HG03354 (cell line): ENCODE results near the gene NXPH3.
"Not testable (repeated sequence)": the region's sequence is repeated elsewhere in the genome, so short reads cannot be mapped to it uniquely, and the experiment has no call there.

Experiments
- ATAC-seq: cut with Tn5 transposase; IDR thresholded peaks from one replicate; pipeline ENCODE4 v1.9.1; 2021; ENCODE audit warnings: mild to moderate bottlenecking; ENCODE audit not compliant: unreplicated experiment, poor library complexity, severe bottlenecking

Gene NXPH3

DNA sequence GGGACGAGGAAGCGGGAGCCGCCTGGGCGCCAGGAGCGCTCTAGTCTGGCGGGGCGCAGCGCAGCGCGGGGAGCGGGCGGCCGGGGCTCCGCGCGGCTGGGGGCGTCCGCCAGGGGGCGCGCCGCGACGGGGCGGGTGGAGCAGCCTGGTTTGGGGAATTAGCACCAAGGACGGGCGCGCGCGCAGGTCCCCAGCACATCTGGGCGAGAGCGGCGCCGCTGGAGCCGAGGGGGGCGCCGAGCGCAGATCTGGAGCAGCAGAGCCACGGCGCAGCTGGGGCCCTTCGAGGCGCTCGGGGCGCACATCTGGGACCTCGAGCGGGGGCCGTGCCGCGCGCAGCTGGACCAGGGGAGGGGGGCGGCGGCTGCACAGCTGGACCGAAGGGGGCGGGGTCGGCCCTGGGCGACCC is at the start of gene NXPH3:
Gene NXPH3, plus strand, starts transcription at position 193 of the 409 bp plus-strand sequence. CDS start 349 bp downstream, outside the sequence.
- ATAC-seq: no peak

DNA sequence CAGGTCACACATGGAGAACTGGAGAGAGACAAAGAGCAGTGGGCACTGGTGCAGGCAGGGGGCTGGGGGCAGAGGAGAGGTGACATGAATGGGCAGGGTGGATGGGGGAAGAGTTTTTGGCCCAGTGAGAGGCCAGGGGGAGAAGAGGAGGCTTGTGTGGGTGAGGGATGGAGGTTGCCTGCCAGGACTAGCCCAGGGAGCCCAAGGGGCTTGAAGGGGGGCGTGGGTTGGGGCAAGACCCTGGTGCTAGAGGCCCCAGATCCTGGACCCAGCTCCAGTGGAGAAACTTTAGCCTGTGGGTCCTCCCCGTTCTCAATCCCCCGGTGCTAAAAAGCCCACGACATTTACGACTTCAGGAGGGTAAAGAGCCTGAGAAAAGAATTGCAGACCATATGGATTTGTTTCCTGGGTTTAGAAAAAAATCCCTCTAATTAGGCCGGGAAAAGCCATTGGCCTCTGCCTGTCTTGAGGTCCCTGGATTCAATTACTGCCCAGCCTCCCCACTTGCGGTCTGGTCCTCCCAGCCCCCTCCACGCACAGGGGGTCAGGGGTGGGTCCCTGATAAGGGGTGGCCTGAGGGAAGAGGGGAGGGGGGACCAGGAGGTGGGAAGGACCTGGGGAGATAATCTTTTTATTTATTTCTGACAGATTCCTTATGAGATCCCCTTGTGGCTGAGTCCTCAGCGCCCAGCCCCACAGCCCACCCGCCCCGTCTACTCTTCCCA is 47.6 kb upstream of the NXPH3 start:
- no peak for ATAC-seq

DNA sequence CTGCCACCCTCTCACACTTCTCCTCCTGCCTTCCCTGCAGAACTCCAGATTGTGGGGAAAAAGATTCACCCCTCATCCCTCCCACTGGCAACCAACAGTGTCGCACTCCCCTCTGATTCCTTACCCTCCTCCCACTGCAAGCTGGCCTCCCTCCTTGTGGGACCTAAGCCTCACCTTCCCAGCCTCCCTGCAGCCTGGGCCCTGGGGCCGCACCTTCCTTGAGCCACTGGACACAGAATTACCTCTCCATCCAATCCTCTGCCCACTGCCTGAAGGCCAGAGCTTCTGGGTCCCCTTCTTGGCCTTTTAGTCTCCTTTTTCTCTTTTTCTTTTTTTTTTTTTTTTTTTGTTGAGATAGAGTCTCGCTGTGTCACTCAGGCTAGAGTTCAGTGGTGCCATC is 46.7 kb upstream of the NXPH3 start:
- ATAC-seq: no peak

DNA sequence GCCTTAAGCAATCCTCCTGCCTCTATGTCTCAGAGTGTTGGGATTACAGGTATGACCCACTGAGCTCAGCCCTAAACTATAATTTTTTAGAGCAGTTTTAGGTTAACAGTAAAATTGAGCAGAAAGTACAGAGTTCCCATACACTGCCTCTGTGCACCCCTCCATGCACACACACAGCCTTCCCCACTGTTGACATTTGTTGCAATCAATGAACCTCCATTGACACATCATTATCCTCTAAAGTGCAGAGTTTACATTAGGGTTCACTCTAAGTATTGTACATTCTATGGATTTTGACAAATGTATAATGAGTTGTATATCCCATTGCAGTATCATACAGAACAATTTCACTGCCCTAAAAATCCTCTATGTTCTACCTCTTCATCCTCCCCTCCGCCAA is 45.6 kb upstream of the NXPH3 start:
- ATAC-seq: no peak

DNA sequence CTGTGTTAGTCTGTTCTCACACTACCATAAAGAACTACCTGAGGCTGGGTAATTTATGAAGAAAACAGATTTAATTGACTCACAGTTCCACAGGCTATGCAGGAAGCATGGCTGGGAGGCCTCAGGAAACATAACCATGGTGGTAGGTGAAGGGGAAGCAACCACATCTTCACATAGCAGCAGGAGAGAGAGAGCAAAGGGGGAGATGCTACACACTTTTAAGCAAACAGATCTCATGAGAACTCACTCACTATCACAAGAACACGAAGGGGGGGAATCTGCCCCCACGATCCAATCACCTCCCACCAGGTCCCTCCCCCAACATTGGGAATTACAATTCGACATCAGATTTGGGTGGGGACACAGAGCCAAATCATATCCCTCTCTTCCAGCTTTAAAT is 31.8 kb upstream of the NXPH3 start:
- no peak for ATAC-seq

DNA sequence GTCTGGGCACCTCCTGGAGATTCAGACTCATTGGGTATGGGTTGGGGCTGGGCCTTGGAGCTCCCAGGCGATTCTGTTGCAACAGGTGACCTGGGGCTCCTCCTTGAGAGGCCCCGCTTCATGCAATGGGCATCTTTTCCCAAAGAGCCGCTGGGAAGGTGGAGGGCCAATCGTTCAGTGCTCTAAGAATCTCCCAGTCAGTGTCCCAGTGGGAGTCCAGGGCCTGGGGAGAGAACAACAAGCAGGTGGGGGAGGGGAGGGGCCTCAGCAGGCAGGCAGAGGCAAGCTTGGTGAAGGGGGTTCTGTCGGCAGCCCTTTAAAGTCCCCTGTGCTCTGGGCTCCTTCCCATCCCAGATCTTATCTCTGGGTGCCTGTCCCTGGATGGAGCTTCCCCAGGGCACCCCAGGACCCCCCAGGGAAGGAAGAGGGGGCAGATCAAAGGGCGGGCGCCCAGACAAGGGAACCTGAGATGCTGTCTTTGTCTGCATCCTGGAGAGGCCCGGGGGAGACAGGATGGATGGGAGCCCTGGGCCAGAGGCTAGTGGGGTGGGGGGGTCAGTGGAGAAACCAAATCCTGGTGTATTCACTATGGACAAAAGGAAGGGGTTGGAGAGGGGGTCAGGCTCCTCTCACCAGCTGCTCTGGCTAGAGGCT is 30.5 kb upstream of the NXPH3 start:
- no peak for ATAC-seq

DNA sequence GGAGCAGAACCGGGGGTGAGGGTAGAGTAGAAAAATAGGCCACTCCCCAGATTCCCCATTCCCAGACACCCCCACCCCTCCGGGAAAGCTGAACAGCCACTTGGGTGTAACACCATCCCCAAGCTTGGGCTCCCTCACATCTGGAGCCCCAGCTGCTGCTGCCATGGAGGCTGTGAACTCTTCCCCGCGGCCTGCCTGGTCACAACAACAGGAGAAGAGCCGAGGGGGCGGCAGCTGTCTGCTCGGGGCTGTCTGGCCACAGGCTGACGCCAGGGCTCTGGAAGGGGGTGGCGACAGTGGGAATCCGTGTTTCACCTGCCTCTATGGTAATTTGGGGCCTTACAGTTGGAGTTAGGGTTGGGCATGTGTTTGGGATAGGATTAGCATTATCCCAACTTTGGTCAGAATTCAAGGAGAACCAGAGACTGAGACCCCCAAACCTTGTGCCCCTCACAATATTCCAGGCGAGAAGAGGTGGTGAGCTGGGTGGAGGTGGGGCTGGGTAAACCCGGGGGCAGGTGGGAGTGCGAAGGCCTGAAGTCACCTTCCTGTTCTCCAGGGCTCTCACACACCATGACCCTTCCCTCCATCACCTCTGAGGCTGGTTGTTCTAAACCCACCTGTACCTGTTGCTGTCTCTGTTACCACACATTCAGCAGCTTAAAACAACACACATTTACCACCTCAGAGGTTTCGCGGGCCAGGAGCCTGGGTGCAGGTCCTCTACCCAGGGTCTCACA is 29.7 kb upstream of the NXPH3 start:
- ATAC-seq: no peak

DNA sequence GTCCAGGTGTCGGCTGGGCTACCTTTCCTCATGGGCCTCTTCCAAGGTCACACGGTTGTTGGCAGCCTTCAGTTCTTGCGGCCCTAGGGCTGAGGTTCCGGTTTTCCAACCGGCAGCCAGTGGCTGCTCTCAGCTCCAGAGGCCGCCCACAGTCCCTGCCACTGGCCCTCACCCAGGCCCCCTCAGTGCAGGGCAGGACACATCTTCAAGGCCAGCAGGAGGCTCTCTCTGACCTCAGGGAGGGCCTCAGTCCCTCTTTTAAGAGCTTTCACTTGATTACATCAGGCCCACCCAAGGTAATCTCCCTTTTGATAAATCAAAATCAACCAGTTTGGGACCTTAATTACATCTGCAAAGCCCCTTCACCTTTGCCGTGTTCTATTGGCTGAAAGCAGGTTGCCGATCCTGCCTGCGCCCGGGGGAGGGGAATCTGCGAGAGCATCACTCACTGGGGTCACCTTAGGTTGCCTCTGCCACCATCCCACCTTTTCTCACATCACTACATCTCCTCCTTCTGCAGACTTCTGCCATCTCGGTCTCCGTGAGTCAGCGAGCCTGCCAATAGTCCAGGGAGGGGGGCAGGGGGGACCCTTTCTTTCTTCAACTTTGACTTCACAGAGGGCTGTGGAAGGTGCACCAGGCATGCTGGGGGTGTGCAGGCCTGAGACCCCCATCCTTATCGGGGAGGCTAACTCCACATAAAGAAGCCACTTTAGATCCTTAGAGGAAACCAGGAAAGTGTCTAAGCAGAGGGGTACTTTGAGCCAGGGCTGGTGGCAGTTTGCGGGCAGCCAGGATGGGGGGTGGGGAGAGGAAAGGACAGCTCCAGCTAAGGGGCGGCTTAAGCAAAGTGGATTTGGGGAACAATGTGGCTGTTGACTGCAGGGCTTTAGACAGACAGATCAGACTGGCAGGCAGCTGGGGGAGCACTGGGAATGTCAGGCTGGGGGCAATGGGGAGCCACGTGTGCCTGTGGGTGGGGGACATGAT is 28.8 kb upstream of the NXPH3 start:
- ATAC-seq: no peak

DNA sequence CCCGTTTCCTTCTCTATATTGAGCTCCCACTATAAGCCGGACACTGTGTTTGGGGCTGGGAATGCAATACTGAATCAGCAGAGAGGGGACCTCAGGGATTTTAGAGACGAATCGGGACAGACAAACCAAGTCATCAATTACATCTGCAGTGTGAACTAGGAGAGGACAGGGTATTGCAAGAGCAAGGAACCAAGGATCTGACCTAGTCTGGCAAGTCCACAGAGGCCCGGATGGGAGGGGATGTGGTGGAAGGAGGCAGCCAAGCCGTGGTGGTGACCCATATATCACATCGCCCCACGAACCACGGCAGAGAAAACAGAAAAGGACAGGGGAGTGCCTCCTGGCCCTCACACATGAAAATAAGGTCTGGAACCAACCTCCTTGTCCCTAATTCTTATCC is 28.1 kb upstream of the NXPH3 start:
- no peak for ATAC-seq

DNA sequence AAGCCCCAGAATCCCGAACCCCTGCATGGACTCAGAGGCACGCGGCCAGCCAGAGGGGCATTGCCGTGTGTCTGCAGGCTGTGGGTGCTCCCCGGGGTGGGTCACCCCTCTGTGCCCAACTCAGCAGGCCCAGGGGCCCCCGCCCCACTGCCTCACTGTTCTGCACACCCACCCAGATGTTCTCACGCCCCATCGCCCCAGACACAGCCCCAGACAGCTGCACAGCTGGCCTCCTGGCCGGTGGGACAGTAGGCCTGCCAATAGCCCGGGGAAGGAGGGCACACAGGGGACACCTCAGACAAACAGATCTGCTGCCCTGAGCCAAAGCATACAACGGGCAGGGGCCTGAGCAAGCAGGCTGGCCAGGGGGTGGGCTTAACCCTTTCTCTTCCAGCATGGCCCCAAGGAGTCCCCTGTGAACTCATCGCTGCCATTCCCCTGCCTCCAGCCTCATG is 27.6 kb upstream of the NXPH3 start:
- ATAC-seq: no peak

DNA sequence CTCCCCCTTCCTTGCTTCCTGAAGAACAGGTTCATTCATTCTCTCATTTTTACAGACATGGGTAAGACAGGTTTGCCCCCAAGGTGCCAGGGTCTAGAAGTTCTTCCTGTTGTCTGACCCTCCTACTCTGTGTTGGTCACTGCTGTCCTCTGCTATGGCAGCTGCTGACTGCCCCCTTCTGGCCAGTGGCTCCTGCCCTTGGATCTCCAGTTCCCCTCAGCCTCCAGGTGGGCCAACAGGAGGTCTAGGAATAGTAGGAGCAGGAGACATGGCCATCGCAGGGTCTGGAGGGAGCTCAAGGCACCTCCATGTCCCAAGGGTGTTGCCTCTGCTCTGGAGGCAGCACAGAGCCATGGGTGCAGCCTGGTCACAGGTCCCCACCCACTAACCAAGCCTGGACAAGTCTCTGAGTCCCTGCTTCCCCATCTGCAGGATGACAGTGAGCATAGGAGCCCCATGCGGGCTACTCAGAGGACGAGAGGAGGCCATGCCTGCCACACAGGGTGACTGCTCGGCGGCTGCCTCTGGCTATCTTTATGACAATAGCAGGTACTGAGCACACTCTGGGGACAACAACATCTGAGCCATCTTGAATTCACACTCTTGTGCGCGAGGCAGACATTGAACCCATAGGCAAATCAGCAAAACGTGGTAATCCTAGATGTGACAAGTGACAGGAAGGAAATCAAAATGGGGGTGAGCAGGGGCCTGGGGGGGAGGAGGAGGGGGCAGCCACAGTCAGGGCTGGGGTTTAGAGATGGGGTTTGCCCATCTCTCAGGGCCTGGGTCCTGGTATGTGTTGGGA is 27.0 kb upstream of the NXPH3 start:
- ATAC-seq: no peak

DNA sequence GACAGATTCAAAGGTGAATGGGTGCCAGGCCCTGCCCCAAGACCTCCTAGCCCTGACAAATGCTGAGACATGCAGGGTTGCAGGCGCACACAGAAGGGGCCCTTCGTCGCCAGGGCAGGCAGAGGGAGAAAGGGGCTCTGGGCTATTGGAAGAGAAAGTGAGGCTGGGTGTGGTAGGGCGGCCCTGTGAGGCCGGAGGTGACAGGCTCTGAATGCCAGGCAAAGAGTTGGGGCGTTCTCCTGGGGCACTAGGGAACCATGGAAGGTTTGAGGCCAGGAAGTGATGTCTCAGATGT is 26.4 kb upstream of the NXPH3 start:
- ATAC-seq: no peak

DNA sequence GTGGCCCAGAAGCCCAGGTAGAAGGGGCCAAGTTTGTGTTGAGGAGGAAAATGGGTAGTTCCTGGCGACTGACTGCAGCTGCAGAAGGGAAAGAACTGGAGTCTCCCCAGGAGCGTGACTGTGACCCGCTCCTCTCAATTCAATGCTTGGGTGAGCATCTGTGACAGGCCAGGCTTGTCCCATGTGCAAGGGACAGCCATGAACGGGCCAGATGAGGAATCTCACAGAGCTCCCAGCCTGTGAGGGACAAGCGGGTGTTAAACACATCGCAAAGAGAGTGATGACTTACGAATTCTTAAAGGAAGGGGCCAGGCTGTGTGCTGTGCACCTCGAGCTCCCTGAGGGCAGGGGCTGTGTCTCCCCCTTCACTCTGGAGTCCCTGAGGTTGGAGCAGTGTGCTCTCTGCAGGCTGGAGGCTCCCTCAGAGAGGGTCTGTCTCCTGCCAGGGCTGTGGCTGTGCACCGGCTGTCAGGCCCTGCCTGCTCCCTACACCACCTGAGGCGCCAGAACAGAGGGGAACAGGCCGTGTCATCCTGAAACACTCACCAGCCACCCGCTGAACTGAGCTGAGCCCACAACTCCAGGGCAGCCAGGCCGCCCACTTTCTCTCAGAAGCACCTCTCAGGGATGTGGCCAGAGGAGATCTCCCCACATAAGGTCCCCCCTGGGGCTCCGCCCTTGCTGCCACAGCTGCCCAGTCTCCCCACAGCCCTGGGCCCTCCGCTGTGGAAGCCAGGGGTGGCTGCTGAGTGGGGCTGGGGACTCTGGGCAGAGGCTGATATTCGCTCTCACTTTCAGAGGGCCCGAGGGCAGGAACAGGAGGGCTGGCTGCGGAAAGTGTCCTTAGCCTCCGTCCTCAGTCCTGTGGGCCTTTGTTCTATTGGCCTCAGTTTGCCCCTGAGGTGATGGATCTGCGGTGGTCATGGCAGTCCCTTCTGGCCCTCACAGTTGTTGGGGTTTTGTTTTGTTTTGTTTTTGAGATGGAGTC is 25.7 kb upstream of the NXPH3 start:
- no peak for ATAC-seq

DNA sequence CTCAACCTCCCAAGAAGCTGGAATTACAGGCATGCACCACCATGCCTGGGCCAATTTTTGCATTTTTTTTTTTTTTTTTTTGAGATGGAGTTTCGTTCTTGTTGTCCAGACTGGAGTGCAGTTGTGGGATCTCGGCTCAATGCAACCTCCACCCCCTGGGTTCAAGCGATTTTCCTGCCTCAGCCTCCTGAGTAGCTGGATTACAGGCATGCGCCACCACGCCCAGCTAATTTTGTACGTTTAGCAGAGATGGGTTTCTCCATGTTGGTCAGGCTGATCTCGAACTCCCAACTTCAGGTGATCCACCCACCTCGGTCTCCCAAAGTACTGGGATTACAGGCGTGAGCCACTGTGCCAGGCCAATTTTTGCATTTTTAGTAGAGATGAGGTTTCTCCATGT is 24.9 kb upstream of the NXPH3 start:
- ATAC-seq: not testable (repeated sequence)

DNA sequence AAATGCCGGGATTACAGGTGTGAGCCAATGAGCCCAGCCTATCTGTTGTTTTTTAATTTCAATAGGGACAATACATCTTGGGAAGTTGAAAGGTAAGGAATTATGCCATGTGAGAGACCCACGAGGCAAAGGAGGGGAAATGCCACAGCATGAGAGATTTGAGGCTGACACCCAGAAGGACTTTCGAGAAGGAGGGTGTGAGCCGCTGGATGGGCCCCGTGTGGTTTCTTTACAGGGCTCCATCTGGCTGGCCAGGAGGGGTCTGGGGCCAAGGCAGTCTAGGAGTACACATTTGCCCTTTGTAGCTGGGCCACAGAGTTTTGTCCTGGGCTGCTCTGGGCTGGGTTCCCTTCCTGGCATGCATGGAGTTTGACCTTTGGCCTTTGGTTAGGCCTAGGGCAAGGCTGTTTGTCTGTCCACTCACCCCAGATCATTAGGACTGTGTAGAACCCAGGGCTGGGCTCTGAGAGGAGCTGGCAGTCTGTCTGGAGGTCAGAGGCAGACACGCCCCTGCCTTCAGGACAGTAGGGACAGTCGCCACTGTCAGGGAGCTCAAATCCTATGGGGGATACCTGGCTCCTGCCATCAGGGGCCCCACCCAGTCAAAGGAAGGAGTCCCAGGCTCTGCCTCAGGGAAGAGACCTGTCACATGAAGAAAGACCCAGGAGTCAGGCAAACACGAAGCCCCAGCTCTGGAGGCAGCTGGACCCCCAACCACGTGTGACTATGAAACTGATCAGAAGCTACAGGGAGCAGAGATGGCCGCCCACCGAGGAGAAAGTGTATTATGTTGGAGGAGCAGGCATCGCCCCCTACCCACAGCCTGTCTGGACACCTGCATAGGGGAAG is 24.2 kb upstream of the NXPH3 start:
- ATAC-seq: no peak

DNA sequence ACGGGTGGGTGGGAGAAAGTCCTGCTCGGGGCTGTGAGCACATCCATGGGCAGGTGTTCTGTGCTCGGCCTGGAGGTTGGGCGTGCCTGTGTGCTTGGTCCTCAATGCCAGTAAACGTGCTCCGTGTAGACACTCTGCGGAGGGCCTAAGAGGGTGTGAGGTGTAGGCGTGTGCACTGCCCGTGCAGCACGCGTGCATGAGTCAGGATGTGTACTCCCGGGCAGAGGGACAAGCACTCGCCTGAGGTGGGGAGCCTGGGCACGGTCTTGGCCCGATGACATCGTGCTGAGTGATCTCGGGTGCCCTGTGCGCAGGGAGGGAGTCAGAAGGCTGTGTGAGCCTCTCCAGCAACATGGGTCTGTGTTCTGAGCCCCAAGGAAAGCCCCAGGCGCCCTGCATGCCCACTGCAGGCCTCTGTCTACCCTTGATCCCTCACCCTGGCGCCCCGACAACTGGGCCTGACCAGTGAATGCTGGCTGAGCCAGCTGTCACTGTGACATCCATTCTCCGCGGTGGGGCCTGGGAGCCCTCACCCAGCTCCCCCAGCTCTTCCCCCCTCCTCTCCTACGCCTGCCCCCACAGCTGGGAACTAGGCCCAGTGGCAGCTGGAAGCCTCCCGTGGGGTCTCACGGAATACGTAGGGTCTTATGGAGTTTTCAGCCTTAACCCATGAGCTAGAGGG is 23.5 kb upstream of the NXPH3 start:
- no peak for ATAC-seq
